HG03342 (cell line): ENCODE measurements around the gene ARID1B.
"Not testable (repeated sequence)": the region's sequence is repeated elsewhere in the genome, so short reads cannot be mapped to it uniquely, and the experiment has no call there.

Source experiments
- ATAC-seq: cut with Tn5 transposase; IDR thresholded peaks from one replicate; pipeline ENCODE4 v1.9.1; 2021; ENCODE audit warnings: mild to moderate bottlenecking, moderate library complexity; ENCODE audit not compliant: unreplicated experiment

The ARID1B gene

GRCh38 chr6:156928972-156929371 is 151.8 kb downstream of the ARID1B start:
- ATAC-seq, result no peak

GRCh38 chr6:156931283-156931682 is 154.1 kb downstream of the ARID1B start:
- no peak for ATAC-seq

GRCh38 chr6:156933201-156934068 is 156.3 kb downstream of the ARID1B start:
- no peak for ATAC-seq

GRCh38 chr6:156934069-156934460 is 156.9 kb downstream of the ARID1B start:
- no peak for ATAC-seq

GRCh38 chr6:156935000-156935399 is 157.8 kb downstream of the ARID1B start:
- ATAC-seq, result no peak

GRCh38 chr6:156938143-156938542 is 161.0 kb downstream of the ARID1B start:
- no peak for ATAC-seq

GRCh38 chr6:156940221-156940620 is 163.0 kb downstream of the ARID1B start:
- ATAC-seq, result no peak

GRCh38 chr6:156942266-156942665 is 165.1 kb downstream of the ARID1B start:
- ATAC-seq, result no peak

GRCh38 chr6:156943166-156943565 is 166.0 kb downstream of the ARID1B start:
- ATAC-seq, result no peak

- no peak for ATAC-seq
Observed at GRCh38 chr6:156943816-156944215, 166.6 kb downstream of the ARID1B start.

GRCh38 chr6:156944412-156944811 is 167.2 kb downstream of the ARID1B start:
- no peak for ATAC-seq

- not testable (repeated sequence) for ATAC-seq
Observed at GRCh38 chr6:156945789-156946172, 168.6 kb downstream of the ARID1B start.

- no peak for ATAC-seq
Observed at GRCh38 chr6:156946370-156946936, 169.3 kb downstream of the ARID1B start.

- ATAC-seq, result no peak
Observed at GRCh38 chr6:156948277-156948676, 171.1 kb downstream of the ARID1B start.

GRCh38 chr6:156948807-156949206 is 171.6 kb downstream of the ARID1B start:
- no peak for ATAC-seq

- no peak for ATAC-seq
Observed at GRCh38 chr6:156949376-156949775, 172.2 kb downstream of the ARID1B start.

GRCh38 chr6:156950084-156950483 is 172.9 kb downstream of the ARID1B start:
- no peak for ATAC-seq

GRCh38 chr6:156950531-156950930 is 173.4 kb downstream of the ARID1B start:
- ATAC-seq, result no peak

- ATAC-seq, result no peak
Observed at GRCh38 chr6:156952401-156952800, 175.2 kb downstream of the ARID1B start.

GRCh38 chr6:156953127-156953478 is 175.9 kb downstream of the ARID1B start:
- no peak for ATAC-seq

- peak; percentile 75 for ATAC-seq
Observed at GRCh38 chr6:156953479-156954146, 176.4 kb downstream of the ARID1B start.

- no peak for ATAC-seq
Observed at GRCh38 chr6:156954191-156954590, 177.0 kb downstream of the ARID1B start.
